NCI-H345 (cell line): ENCODE data around the gene MED15.

Source experiments
- DNase-seq: peaks from one replicate; lab custom pipeline; 2025; lab: John Stamatoyannopoulos, UW

The MED15 gene

DNA sequence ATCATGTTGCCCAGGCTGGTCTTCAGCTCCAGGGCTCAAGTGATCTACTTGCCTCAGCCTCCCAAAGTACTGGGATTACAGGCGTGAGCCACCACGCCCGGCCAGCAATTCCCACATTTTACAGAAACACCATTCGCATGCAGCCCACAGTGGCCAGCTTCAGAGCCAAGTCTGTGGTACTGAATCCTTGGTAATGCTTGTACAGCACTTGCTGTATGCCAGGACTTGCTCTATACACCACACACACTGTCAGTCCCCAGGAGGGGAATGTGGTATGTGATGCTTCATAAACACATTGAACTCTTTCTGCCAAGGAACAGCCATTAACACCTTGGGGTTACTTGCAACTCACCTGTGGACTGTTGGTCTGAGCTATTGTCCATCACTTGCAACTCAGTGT, 119.4 kb downstream of the MED15 start:
- no peak for DNase-seq

DNA sequence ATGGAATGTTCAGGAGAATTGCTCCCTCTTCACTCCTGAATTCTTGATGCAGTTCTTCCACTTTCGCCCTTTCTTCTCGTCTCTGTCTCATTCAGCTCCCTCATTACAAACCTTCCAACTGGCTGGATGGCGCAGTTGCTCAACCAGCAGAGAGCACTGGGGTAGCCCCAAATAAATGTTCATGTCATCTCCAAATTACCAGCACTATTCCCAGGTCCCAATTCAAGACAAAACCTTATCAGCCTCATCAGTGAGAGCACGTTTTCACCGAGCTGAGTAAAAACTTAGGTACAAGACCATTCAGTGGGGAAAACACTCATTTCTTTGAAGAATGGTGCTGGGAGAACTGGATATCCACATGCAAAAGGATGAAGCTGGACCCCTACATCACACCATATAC, 120.0 kb downstream of the MED15 start:
- no peak for DNase-seq

DNA sequence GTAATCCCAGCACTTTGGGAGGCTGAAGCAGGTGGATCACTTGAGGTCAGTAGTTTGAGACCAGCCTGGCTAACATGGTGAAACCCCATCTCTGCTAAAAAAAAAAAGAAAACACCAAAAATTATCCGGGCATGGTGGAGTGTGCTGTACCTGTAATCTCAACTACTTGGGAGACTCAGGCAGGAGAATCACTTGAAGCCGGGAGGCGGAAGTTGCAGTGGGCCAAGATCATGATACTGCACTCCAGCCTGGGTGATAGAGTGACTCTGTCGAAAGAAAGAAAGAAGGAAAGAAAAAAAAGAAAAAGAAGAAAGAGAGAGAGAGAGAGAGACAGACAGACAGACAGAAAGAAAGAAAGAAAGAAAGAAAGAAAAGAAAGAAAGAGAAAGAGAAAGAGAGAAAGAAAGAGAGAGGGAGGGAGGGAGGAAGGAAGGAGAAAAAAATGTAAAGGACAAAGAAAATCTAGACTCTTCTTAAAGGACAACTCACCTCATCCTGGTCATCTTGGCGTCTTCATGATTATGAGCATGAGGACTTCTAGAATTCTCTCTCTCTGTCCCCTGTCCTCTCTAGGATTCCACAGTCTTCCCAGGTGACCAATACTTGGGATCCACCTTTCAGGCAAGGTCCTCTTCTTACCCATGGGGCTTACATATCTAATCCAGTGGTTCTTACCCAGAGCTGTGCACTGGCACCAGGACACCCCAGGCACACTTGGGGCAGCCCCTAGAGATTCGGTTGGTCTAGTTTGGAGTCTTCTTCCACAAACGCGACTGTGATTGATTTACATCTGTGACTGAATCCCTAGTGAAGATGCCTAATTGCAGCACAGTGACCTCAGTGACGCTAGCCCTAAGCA, 120.9 kb downstream of the MED15 start:
- no peak for DNase-seq

DNA sequence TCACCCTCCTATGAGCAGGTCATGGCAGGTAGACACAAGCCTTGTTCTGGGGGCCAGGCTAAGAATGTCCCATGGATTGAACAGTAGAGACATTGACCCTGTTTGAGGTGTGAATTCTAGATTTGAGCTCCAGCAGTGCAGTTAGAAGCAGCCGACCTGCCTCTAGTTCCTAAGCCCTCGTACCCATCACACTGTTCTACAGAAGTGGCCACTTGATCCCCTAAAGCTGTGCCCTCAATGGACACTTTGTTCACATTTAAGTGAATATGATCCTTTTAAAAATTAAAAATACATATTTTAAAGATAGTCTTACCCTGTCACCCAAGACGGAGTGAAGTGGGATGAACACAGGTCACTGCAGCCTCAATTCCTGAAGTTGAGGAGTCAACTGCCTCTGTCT, 122.0 kb downstream of the MED15 start:
- DNase-seq = no peak

DNA sequence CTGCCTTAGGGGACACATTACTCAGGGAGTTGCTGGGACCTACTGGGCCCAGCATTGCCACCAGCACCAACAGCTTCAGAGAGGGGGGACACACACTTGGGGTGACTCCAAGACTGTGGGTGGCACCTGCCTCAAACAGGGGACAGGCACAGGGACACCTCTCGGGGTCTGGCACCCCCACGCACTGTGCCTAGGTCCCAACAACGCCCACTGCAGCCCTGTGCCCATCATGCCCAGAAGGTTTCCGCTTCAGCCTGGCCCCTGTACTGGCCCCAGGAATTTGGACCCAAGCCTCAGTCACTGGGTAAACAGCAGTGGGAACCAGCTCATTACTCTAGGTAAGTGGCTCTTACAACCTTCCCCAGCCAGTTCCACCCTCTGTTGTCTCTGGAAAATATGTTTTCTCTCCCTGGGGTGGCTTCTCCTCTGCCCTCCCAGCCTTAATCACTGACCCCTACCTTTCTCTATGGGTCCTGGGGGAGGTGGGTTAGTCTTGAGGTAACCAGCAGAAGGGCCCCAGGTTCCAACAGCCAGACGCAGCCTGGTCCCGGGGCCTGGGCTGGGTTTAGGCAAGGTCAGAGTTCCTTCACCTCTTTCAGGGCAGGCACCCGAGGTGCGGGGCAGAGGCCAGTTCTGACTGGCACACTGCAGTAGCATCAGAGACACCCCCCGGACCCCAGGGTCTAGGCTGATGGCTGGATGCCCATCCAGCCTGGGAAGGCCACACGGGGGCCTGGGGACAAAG, 123.6 kb downstream of the MED15 start:
- DNase-seq = no peak

DNA sequence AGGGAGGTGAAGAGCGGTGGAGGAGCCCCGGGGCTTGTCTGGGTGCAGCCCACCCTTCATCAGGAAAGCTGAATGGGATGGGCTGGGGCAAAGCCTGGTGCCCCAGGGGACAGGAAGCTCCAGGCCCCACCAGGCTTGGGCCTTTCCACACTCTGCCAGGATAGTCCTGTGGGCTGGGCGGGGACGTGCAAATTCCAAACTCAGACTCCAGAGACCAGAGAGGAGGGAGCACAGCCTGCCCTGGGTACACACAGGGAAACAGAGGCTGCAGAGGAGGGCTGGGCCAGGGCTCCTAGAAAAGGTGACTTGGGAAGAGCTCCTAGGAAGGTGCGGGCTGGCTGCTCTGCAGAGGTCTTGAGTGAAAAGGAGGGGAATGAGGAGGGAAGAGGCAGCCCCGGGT, 124.7 kb downstream of the MED15 start:
- DNase-seq = no peak

DNA sequence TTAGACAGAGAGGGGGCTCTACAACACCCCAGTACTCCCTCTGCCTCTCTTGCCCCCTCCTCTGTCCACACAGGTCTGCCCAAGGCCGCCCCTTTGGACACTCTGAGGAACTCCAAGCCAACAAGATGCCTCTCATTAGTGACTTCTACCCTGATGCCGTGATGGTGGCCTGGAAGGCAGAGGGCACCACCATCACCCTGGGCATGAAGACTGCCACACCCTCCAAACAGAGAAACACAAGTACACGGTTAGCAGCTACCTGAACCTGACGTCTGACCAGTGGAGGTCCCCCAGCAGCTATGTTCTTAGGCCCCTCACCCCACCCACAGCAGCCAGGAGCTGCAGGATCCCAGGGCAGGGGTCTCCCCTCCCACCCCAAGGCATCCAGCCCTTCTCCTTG, 125.1 kb downstream of the MED15 start:
- DNase-seq = no peak

DNA sequence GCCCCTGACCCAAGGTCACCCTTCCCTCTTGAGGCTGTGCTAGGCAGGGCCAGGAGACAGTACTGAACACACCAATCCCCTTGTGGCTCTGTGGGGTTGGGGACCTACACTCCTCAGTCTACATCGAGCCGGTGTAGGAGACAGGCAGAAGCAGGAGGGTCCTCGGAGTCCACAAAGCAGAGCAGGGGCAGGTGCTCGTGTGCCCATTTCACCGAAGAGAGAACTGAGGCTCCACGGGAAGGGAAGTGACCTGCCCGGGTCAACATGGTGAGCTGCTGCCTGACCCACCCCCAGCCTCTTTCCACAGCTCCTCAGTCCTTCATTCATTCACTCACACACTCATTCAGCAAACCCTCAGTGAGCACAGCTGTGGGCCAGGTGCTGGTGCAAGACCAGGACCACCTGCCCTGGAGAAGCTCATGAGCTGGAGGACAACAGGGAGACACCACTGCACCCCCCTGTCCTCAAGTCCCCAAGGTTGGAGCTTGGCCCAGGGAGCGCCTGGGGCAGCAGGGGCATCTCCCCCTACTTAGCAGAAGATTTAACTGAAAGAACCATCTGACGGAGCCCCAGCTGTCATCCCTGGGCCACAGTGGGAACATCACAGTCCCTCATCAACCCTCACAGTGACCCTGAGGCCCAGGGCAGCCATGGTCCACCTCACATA, 127.3 kb downstream of the MED15 start:
- no peak for DNase-seq

DNA sequence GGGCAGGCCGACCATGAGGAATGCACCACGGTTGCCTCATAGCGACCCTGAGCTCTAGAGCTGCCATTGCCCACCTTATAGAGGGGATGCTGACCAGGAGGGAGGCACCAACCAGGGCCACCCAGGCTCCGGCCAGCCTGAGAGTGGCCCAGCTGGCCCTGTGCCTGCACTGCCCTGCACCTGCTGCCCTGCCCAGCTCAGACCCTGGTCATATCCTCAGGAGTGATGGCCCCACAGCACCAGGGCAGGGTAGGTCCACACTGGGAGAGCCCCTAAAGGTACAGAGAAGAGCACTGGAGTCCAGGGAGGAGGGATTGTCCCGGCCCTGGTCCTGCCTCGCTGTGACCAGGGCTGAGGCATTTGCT, 127.8 kb downstream of the MED15 start:
- DNase-seq = no peak

DNA sequence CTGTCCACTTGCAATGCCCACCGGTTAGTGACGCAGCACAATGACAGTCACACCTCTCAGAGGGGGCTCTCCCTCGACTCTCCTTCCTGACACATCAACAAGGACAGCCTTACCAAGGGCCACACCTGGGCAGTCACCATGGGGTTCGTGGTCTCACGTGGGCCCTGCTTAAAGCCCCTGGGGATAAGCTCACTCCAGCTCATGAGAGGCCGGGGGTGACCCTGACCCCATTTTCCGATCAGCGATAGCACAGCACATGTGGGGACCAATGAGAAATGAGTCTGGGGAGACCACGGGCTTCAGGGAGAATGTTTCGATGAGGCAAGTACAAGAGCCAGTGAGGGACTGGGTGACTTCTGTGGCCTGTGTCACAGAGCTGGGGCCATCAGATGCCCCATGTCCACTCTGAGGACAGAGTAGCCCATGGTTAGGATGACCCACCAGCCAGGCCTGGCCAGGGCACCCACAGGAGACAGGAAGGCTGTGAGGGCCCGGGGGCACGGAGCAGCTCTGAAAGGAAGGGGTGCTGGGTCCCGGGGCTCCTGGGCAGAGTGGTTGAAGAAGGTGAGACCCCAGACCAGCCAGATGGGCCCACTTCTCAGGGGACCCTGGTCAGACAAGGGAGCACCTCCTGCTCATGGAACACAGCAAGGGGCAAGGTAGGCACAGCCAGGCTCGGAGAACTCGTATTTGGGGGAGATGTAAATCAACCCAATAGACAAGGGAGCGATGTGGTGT, 128.8 kb downstream of the MED15 start:
- no peak for DNase-seq

DNA sequence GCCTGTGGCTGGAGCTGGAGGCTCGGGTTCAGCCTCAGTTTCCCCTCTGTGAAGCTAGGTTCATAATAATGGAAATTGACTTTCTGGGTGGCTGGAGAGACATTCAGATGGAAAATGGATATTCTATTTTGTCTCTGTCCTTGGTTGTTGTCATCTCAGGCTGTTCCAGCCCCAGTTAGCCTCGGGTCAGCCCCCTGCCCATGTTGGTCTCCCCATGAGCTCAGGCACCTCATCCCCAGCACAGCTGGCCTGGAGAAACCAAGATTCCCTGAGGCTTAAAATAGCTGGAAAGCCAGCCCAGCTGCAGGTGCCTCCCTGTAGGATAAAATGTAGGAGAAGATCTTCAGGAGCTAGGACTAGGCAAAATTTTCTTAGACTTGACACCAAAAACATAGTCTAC, 129.5 kb downstream of the MED15 start:
- no peak for DNase-seq
